ENCODE results near the gene SMAP1.

SMAP1 gene

GRCh38 chr6:70900047-70900446, 232.4 kb downstream of the SMAP1 start:
- Histone ChIP-seq H3K27me3 (ENCODE audit: insufficient read depth, low read length, poor library complexity) (no peaks in the 10 kb centered on the region), H3K9ac (ENCODE audit: low read depth, low read length) (no peak overlapping the region), H2AFZ (ENCODE audit: low read depth, low read length) (no peak overlapping the region), H3K4me3 (ENCODE audit: low read depth in 1 of 2, low read length in 2 of 2) (no peak overlapping the region), H3K4me2 (ENCODE audit: insufficient read depth, low read length) (no peak overlapping the region), H3K27ac (ENCODE audit: low read length) (no peak overlapping the region), H3K9me3 (ENCODE audit: insufficient read depth, low read length, severe bottlenecking) (no peaks in the 10 kb centered on the region), H3K36me3 (ENCODE audit: insufficient read depth, low read length) (no peaks in the 10 kb centered on the region), H3K79me2 (ENCODE audit: insufficient read depth, low read length) (no peaks in the 10 kb centered on the region), H3K4me1 (ENCODE audit: insufficient read depth, low read length) (no peaks in the 10 kb centered on the region), H4K20me1 (ENCODE audit: insufficient read depth, low read length) (no peaks in the 10 kb centered on the region)
- TF ChIP-seq EZH2 (IDR thresholded peaks at IDR 0.05; ENCODE audit: borderline replicate concordance, low read depth, low read length, severe bottlenecking) (no peak), CTCF (IDR thresholded peaks at IDR 0.05; ENCODE audit: borderline replicate concordance, extremely low read depth, low read length, poor library complexity, severe bottlenecking) (no peak)
- ATAC-seq (ENCODE audit: insufficient read depth, low read depth) (no peak), DNase-seq (no peak)

DNA sequence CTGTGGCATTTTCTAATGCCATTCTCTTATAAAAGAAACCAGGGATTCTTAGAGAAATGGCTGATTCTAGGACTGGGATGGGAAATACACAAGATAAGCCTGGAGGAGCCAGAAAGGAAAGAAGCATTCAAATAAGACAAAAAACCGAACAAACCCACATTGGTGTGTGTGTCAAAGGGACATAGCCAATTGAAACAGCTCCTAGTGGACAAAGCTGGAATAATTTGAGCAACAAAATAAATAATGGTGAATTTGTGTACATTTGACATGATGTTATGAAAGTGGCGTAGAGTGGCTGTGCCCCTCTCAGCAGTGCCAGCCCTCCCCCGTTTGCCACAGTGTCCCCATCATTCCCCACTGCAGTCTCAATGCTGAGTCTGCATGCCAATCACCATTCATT, 233.6 kb downstream of the SMAP1 start:
- H3K9me3 ChIP-seq (ENCODE audit: insufficient read depth, low read length, severe bottlenecking): no peaks in the 10 kb centered on the region
- H3K4me1 ChIP-seq (ENCODE audit: insufficient read depth, low read length): no peaks in the 10 kb centered on the region
- no peaks in the 10 kb centered on the region for H3K79me2 ChIP-seq (ENCODE audit: insufficient read depth, low read length)
- H3K27ac ChIP-seq (ENCODE audit: low read length): no peak overlapping the region
- ATAC-seq (ENCODE audit: insufficient read depth, low read depth) (no peak), DNase-seq (no peak)
- H3K27me3 ChIP-seq (ENCODE audit: insufficient read depth, low read length, poor library complexity): no peaks in the 10 kb centered on the region
- no peak overlapping the region for H2AFZ ChIP-seq (ENCODE audit: low read depth, low read length)
- H3K4me3 ChIP-seq (ENCODE audit: low read depth in 1 of 2, low read length in 2 of 2): no peak overlapping the region
- TF ChIP-seq EZH2 (IDR thresholded peaks at IDR 0.05; ENCODE audit: borderline replicate concordance, low read depth, low read length, severe bottlenecking): no peak
- peak; percentile 21 for TF ChIP-seq CTCF (IDR thresholded peaks at IDR 0.05; ENCODE audit: borderline replicate concordance, extremely low read depth, low read length, poor library complexity, severe bottlenecking)
- no peaks in the 10 kb centered on the region for H4K20me1 ChIP-seq (ENCODE audit: insufficient read depth, low read length)
- no peak overlapping the region for H3K4me2 ChIP-seq (ENCODE audit: insufficient read depth, low read length)
- H3K9ac ChIP-seq (ENCODE audit: low read depth, low read length): no peak overlapping the region
- H3K36me3 ChIP-seq (ENCODE audit: insufficient read depth, low read length): no peaks in the 10 kb centered on the region

DNA sequence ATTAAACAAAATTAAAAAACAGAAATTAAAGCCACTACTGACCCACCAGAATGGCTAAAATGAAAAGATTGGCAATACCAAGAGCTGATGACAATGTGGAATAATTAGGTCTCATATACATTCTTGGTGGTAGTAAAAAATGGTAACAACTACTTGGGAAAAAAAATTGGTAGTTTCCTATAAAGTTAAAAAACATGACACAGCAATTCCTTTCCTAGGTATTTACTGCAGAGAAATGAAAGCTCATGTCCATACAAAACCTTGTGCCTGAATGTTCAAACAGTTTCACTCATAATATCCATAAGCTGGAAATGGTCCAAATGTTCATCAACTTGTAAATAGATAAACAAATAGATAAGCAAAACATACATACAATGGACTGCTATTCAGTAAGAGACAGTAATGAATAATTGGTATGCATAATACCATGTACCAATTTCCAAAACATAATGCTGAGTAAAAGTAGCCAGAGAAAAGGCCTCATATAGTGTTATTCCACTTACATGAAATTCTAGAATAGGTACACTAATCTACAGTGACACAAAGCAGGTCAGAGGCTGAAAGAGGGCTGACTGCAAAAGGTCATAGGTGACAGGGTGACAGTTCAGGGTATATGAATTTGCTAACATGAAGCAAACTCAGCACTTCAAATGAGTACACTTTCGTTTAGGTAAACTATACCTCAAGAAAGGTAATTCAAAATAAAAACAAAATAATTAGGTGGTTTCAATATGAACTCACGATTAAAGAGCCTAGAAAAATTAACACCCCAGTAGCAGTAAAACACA, 236.2 kb downstream of the SMAP1 start:
- Histone ChIP-seq H3K4me3 (ENCODE audit: low read depth in 1 of 2, low read length in 2 of 2) (no peak overlapping the region), H4K20me1 (ENCODE audit: insufficient read depth, low read length) (no peaks in the 10 kb centered on the region), H3K27me3 (ENCODE audit: insufficient read depth, low read length, poor library complexity) (no peaks in the 10 kb centered on the region), H3K4me2 (ENCODE audit: insufficient read depth, low read length) (no peak overlapping the region), H3K9me3 (ENCODE audit: insufficient read depth, low read length, severe bottlenecking) (no peaks in the 10 kb centered on the region), H3K27ac (ENCODE audit: low read length) (no peak overlapping the region), H3K79me2 (ENCODE audit: insufficient read depth, low read length) (no peaks in the 10 kb centered on the region), H3K9ac (ENCODE audit: low read depth, low read length) (no peak overlapping the region), H3K36me3 (ENCODE audit: insufficient read depth, low read length) (no peaks in the 10 kb centered on the region), H2AFZ (ENCODE audit: low read depth, low read length) (no peak overlapping the region), H3K4me1 (ENCODE audit: insufficient read depth, low read length) (no peaks in the 10 kb centered on the region)
- no peak for ATAC-seq (ENCODE audit: insufficient read depth, low read depth)
- TF ChIP-seq EZH2 (IDR thresholded peaks at IDR 0.05; ENCODE audit: borderline replicate concordance, low read depth, low read length, severe bottlenecking) (no peak), CTCF (IDR thresholded peaks at IDR 0.05; ENCODE audit: borderline replicate concordance, extremely low read depth, low read length, poor library complexity, severe bottlenecking) (no peak)
- no peak for DNase-seq

Measured in DND-41 (cell line).